H1 (cell line): Measurements from ENCODE around the gene FGF5. TPM values are rescaled to one million over a fixed set of nuclear protein-coding genes. Genes with fewer than 3 reads are reported as not detected.

Experiments
- RAD21 ChIP-seq, 2 experiments: IDR thresholded peaks in 1 of 2; conservative IDR thresholded peaks in 1 of 2; 2 replicates each; pipeline ENCODE4 v1.6.1; 2011; ENCODE audit warnings: low read depth in 2 of 2, low read length in 2 of 2, improper control_type of control experiment in 1 of 2, inconsistent platforms in 1 of 2, mild to moderate bottlenecking in 1 of 2, moderate library complexity in 1 of 2
- polyA plus RNA-seq, 7 experiments: library from polyadenylated mRNA; depleted of rRNA in 3 of 7; stranded (reverse) in 5 of 7; unstranded in 2 of 7; fragments of >200 nt in 5 of 7; fragments of 200-250 nt in 2 of 7; gene quantifications; 1 replicate in 5 of 7; 2 replicates in 1 of 7; 4 replicates in 1 of 7; pipeline versions ENCODE4 v1.2.1 to v1.2.3, GENCODE V29; 2011 to 2013; ENCODE audit warnings: missing spikeins in 2 of 7, mixed read lengths in 2 of 7
- total RNA-seq: library from RNA; stranded (reverse); fragmentation: NEBNext Ultra II Directional; extraction: Animal tissue kit (Norgen Biotek cat#: 25700); gene quantifications from 2 replicates; pipeline ENCODE4 v1.2.1, GENCODE V29; 2021

FGF5 gene
- total and polyA plus RNA-seq, 2 of the 8 experiments (the other 6 are each of a cell fraction or from before 2014, with no cell fraction given), result not detected

- TF ChIP-seq RAD21 (IDR thresholded peaks at IDR 0.05 in 1 of 2, conservative IDR thresholded peaks at IDR 0.05 in 1 of 2; ENCODE audit: low read depth in 2 of 2, low read length in 2 of 2), result no peak
These were observed 66.7 kb downstream of the FGF5 start (continued) for GRCh38 chr4:80333121-80333520.
